Stimulated activated effector memory CD8-positive, alpha-beta T cell treated with anti-CD3 and anti-CD28 coated beads, Interleukin-12 subunit alpha, Interleukin-12 subunit beta, amount 100 ng/mL, for 72 hours (primary cell): ENCODE data around the gene SPSB4.

Source experiments
- ATAC-seq: fragments of 150-1000 bp; cut with Tn5 transposase; 2 replicates; pipeline ENCODE4 v1.10.0; 2021
- DNase-seq, 2 donors: peaks; one replicate each; pipeline ENCODE4 v3.0.0; 2021 to 2022; ENCODE audit warnings: low spot score in 2 of 2
- H3K27ac Mint-ChIP-seq: one replicate; pipeline ENCODE4 v1.8.0; 2022; ENCODE audit warnings: mild to moderate bottlenecking, mixed read lengths
- H3K36me3 Mint-ChIP-seq: one replicate; pipeline ENCODE4 v1.8.0; 2022; ENCODE audit warnings: mild to moderate bottlenecking, mixed read lengths
- H3K4me1 Mint-ChIP-seq: one replicate; pipeline ENCODE4 v1.8.0; 2022; ENCODE audit warnings: mixed read lengths
- H3K4me3 Mint-ChIP-seq: one replicate; pipeline ENCODE4 v1.8.0; 2022; ENCODE audit warnings: mild to moderate bottlenecking, mixed read lengths
- H3K9me3 Mint-ChIP-seq: one replicate; pipeline ENCODE4 v1.8.0; 2022; ENCODE audit warnings: mixed read lengths

Gene SPSB4

DNA sequence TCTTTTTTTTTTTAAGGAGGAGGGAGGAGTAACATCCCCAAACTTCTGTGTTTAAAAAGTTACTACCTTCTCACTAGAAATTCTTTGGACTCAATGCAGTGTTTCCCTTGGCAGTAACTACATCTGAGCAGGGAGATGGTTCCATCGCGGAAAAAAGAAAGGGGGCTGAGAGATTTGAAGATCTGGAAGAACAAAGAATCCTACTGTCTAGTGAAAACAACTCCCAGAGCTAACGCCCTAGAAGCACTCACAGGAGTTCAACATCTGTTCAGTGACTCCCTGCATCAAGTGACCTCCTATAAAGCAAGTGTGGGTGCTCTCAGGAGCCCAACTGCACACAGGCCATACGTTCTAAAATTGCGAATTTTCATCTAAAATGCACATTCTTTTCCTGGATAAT lies 113.7 kb downstream of the SPSB4 start:
- no peaks in the 10 kb centered on the region for H3K36me3 Mint-ChIP-seq
- no peaks in the 10 kb centered on the region for H3K4me1 Mint-ChIP-seq
- no peak overlapping the region for H3K4me3 Mint-ChIP-seq
- DNase-seq (no peak), ATAC-seq (no peak)
- H3K9me3 Mint-ChIP-seq = peaks cover 3% of the 10 kb centered on the region
- no peak overlapping the region for H3K27ac Mint-ChIP-seq

DNA sequence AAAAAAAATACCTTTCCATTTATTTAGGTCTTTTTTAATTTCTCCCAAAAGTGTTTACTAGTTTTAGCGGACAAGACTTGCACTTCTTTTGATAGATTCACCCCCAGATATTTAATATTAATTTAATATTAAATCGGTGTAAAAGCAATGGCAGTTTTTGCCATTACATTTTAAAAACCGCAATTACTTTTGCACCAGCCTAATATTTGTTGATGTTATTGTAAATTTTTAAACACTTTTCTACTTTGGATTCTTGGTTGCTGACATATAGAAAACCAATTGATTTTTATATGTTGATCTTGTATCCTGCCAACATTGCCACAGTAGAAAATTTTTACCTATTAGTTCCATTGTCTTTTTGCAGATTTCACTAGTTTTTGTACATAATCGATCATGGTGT lies 116.5 kb downstream of the SPSB4 start:
- H3K4me1 Mint-ChIP-seq = no peaks in the 10 kb centered on the region

DNA sequence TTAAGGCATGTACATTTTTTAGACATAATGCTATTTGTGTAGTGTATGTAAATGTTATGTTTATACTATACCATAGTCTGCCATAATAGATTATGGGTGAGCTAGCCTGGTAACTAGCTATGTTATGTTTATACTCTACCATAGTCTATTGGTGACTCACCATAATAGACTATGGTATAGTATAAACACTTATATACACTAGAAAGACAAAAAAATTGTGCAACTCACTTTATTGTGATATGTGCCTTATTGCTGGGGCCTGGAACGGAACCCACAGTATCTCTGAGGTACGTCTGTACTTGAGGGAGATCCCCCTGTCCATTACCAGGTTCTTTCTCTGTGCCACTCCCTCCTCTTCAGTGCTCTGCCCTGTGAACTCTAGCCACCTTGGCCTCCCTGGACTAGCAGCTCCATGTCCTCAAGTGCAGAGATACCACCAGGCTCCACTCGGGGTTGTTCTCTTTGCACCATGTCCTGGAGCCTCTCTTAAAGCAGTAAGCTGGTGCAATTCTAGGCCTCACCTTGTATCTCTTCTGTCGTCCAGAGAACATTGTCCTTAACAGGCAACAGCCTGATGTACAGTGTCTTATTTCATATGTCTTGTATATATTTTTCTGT lies 119.6 kb downstream of the SPSB4 start:
- Mint-ChIP-seq H3K36me3 (no peaks in the 10 kb centered on the region), H3K9me3 (no peaks in the 10 kb centered on the region), H3K4me1 (no peaks in the 10 kb centered on the region), H3K4me3 (no peak overlapping the region), H3K27ac (no peak overlapping the region)
- DNase-seq (no peak), ATAC-seq (no peak)

More for the DNA sequence above, 116.5 kb downstream of the SPSB4 start:
- Mint-ChIP-seq H3K4me3 (no peak overlapping the region), H3K9me3 (no peaks in the 10 kb centered on the region), H3K36me3 (no peaks in the 10 kb centered on the region), H3K27ac (no peak overlapping the region)
- ATAC-seq (no peak), DNase-seq (no peak)

DNA sequence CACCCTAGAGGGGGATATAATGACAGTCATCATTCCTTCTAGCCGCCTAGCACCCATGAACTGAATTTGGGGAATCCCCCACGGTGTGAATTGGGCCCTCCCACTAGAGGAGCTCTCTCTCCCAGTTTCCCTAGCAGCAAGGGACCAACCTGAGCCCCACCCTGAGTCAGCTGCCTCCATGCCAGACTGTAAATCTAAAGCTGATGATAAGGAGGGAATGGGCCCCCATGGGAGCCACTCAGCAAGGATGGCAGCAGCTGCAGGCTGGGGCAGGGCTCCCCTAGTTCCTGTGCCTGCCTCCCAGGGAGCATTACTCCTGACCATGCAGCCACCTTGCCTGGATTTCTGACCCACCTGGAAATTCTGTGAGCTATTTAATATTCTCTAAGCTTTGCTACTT lies 123.5 kb downstream of the SPSB4 start:
- no peak overlapping the region for H3K27ac Mint-ChIP-seq
- DNase-seq (no peak), ATAC-seq (no peak)
- no peaks in the 10 kb centered on the region for H3K9me3 Mint-ChIP-seq
- no peak overlapping the region for H3K4me3 Mint-ChIP-seq
- H3K36me3 Mint-ChIP-seq = no peaks in the 10 kb centered on the region
- no peaks in the 10 kb centered on the region for H3K4me1 Mint-ChIP-seq

DNA sequence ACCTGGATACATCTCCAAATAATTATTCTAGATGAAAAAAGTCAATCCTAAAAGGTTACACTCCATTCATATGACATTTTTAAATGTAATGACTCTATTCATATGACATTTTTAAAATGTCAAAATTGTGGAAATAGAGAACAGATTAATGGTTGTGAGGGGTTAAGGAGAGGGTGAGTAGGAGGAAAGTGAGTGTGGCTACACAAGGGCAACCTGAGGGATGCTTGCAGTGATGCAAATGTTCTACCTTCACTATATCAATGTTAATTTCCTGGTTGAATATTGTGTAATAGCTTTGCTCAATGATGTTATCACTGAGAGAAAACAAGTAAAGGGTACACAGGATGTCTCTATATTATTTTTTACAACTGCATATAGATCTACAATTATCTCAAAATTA lies 125.6 kb downstream of the SPSB4 start:
- Mint-ChIP-seq H3K36me3 (no peaks in the 10 kb centered on the region), H3K9me3 (no peaks in the 10 kb centered on the region), H3K4me3 (no peak overlapping the region), H3K27ac (no peak overlapping the region), H3K4me1 (no peaks in the 10 kb centered on the region)
- ATAC-seq (no peak), DNase-seq (no peak)

DNA sequence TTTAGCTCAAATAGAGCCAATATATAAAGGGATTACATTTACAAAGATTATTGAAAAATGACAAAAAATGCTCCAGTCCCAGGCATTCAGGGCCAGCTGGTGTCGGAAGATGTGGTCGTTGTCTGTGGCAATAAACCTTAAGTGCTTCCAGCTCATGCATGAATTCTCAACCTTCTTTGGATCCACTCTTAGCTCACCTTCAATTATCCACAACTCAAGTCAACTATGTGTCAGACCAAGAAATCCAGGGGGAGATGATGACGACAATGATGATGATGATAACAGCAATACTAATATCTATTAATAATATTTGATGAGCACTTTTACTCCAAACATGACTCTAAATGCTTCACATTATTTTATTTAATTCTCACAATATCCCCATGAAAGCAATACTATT lies 126.9 kb downstream of the SPSB4 start:
- ATAC-seq (no peak), DNase-seq (no peak)
- Mint-ChIP-seq H3K4me3 (no peak overlapping the region), H3K4me1 (no peaks in the 10 kb centered on the region), H3K36me3 (no peaks in the 10 kb centered on the region), H3K27ac (no peak overlapping the region), H3K9me3 (no peaks in the 10 kb centered on the region)

DNA sequence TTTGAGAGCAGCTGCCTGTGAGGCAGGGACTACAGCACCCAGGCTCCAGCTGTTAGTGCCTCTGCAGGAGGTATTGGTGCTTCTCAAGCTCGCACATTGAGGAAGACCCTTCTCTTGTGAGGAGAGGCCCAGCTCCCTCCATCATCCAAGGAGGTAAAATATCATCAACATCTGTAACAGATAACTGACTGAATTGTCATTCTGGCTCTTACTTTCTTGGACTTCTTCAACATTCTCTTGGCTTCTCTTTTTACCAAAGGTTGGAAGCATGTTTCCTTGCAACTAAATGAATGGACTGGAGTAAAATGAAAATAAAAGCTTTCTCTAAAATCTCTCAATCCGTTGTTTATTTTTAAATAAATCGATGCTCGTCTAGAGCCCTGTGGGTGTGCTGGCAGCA lies 127.4 kb downstream of the SPSB4 start:
- DNase-seq (no peak), ATAC-seq (no peak)
- no peaks in the 10 kb centered on the region for H3K36me3 Mint-ChIP-seq
- H3K4me3 Mint-ChIP-seq = no peak overlapping the region
- no peak overlapping the region for H3K27ac Mint-ChIP-seq
- no peaks in the 10 kb centered on the region for H3K9me3 Mint-ChIP-seq
- H3K4me1 Mint-ChIP-seq = no peaks in the 10 kb centered on the region

DNA sequence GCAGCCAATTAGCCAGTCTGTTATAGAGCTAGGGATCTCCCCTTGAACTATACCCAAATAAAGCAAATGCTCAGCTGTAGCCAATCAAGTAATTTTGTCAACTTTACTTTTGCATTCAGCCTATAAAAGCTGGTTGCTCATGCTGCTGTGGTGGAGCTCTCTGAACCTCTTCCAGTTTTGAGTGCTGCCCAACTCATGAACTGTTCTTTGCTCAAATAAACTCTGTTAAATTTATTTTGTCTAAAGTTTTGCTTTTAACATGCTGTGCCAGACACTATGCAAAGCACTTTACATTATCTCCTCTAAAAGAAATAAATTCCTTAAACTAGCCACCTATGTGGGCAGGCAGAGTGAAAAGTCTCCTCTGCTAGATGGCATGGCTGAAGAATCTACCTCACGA lies 128.8 kb downstream of the SPSB4 start:
- Mint-ChIP-seq H3K4me1 (no peaks in the 10 kb centered on the region), H3K27ac (no peak overlapping the region), H3K4me3 (no peak overlapping the region), H3K9me3 (no peaks in the 10 kb centered on the region), H3K36me3 (no peaks in the 10 kb centered on the region)
- no peak for DNase-seq
- no peak for ATAC-seq

DNA sequence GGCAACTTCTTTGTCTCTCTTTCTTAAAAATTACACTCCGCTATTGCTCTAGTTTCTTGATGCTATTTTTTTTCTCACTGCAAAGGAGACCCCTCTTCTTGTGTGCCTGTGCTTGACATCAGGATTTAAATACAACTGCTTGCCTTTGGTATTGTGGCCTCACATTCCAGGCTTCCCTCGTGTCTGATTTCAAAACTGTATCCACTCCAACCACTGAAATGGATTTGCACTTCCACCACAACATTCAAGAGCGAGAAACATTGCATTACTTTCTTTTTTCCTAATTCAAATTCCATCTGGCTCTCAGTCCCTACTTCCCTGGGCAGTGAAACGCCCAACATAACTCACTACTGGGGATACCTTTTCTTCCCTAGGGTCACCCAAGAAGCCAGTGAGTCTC lies 130.0 kb downstream of the SPSB4 start:
- no peaks in the 10 kb centered on the region for H3K9me3 Mint-ChIP-seq
- ATAC-seq (no peak), DNase-seq (no peak)
- no peaks in the 10 kb centered on the region for H3K36me3 Mint-ChIP-seq
- H3K4me3 Mint-ChIP-seq = no peak overlapping the region
- no peak overlapping the region for H3K27ac Mint-ChIP-seq
- H3K4me1 Mint-ChIP-seq = no peaks in the 10 kb centered on the region

DNA sequence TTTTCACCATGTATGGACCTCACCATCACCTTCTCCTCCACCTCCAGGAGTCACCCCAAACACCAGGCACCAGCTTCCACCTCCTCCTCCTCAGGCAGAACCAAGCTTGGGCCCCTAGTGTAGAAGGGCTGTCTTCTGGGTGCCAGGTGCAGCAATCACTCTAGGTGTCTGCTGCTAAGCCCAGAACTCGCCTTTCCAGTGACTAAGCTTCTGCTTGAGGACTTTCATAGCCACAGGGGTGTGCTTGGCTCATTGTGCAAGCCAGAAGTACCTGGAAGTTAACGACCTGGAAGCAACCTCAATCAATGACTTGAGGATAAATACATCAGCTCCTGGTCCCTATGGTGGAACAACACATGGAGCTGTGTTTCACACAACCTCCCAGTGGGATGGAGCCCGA lies 130.7 kb downstream of the SPSB4 start:
- ATAC-seq = no peak
- Mint-ChIP-seq H3K27ac (no peak overlapping the region), H3K9me3 (no peaks in the 10 kb centered on the region), H3K36me3 (no peaks in the 10 kb centered on the region), H3K4me1 (no peaks in the 10 kb centered on the region), H3K4me3 (no peak overlapping the region)
- no peak for DNase-seq

DNA sequence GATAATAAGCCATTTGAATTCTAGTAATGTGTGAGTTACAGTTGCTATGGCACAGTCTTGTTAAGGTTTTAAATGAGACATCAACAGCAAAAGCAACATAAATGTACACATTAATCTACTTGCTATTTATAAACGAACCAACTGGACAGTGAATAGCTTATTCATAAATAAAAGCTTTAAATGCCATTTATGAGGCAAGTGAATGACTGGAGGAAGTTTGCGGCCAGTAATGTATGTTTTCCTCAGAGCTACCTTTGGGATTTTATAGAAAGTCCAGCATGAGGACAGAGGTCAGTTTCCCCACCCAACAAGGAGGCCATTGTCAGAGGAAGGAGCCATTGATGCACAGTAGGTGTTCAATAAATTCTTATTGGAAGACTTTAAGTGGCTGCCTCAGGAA lies 132.5 kb downstream of the SPSB4 start:
- H3K36me3 Mint-ChIP-seq = no peaks in the 10 kb centered on the region
- no peak for ATAC-seq
- no peak overlapping the region for H3K4me3 Mint-ChIP-seq
- no peaks in the 10 kb centered on the region for H3K4me1 Mint-ChIP-seq
- H3K9me3 Mint-ChIP-seq = no peaks in the 10 kb centered on the region
- no peak for DNase-seq
- H3K27ac Mint-ChIP-seq = no peak overlapping the region

DNA sequence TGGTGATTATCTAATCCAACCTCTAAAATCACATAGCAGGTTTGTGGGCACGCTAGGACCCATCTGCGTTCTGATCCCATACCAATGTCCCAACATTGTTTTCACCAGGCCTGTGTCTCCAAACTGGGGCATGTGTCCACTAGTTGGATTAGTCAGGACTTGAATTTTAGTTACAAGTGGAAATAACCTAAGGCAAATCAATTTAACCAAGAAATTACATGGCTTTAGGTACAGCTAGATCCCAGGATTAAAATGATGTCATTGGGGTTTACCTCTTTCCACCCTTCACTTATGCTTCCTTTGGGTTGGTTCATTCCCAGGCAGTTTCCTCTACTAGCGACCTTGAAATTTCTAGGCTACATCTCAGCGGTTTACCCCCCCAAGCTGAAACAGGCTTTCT lies 133.3 kb downstream of the SPSB4 start:
- no peaks in the 10 kb centered on the region for H3K9me3 Mint-ChIP-seq
- ATAC-seq = no peak

DNA sequence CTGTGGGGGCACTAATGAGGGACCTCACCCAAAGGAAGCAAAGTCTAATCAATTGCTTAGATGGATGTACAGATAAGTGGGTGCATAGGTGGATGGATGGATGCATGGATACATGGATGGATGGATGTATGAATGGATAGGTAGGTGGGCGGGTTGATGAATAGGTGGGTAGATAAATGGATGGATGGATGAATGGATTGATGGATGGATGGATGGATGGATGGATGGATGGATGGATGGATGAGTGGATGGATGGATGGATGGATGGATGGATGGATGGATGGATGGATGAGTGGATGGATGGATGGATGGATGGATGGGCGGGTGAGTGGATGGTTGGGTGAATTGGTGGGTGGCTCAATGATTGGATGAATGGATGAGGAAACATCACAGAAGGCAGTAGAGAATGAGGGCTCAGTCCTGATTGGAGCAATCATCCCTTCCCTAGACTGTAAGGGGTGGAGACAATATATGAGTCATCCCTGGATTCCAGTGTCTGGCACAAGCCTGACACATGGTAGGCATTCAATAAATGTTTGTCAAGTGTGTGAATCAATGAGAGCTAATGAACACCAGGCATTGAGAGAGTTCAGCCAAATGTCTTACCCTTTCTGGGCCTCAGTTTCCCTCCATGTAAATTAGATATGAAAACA lies 140.1 kb downstream of the SPSB4 start:
- no peak overlapping the region for H3K4me3 Mint-ChIP-seq
- DNase-seq = no peak
- H3K4me1 Mint-ChIP-seq = peaks cover 12% of the 10 kb centered on the region
- no peaks in the 10 kb centered on the region for H3K9me3 Mint-ChIP-seq
- H3K36me3 Mint-ChIP-seq = no peaks in the 10 kb centered on the region
- H3K27ac Mint-ChIP-seq = no peak overlapping the region
- no peak for ATAC-seq

More for the DNA sequence above, 133.3 kb downstream of the SPSB4 start:
- no peaks in the 10 kb centered on the region for H3K36me3 Mint-ChIP-seq
- no peak overlapping the region for H3K27ac Mint-ChIP-seq
- no peaks in the 10 kb centered on the region for H3K4me1 Mint-ChIP-seq
- no peak for DNase-seq
- no peak overlapping the region for H3K4me3 Mint-ChIP-seq

DNA sequence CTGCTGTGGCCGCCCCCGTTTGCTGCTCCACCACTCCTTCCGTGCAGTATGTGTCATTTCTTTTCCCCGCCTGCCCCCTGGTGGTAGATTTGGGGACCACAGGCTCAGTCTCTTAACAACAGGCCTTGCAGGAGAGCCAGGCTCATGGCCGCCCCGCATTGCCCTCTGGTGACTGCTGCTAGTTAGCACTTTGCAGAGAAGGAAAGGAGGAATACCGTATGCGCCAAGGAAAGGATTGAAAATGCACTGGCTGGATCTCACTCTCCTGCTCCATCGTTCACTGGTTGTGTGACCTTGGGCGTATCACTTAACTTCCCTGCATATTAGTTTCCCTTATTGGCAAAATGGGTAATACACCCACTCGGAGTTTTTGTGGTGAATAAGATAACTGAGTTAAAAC lies 141.2 kb downstream of the SPSB4 start:
- Mint-ChIP-seq H3K36me3 (no peaks in the 10 kb centered on the region), H3K27ac (no peak overlapping the region), H3K4me3 (no peak overlapping the region), H3K9me3 (no peaks in the 10 kb centered on the region), H3K4me1 (peaks cover 12% of the 10 kb centered on the region)
- peak; percentile 99 for ATAC-seq
- DNase-seq = peak; percentile 99 to 100

DNA sequence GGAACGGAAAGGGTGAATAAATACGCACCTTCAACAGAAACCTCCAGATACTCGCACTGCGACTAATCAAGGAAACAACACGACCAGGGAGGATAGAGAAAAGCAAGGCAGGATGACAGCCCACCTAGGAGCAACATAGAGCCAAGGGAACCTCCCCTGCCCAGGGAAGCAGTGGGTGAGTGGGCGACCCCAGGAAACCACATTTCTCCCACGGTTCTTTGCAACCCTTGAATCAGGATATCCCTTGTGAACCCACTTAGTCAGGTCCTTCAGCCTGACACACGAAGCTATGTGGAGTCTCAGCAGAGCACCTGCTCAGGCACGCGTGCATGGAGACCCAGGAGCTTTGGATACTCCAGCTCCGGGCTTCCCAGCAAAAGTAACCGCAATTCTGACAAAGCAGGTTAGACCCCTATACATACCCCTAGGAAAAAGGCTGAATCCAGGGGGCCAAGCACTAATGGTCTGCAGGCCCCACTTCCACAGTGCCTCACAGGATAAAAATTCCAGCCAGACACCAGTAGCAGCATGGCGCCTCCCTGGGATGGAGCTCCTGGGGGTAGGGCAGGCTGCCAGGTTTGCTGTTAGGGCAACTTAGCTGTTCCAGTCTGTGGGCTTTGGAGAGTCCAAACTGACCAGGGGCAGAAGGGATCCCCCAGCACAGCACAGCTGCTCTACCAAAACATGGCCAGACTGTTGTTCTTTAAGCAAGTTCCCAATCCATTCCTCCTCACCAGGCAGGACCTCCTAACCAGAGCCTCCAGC lies 142.1 kb downstream of the SPSB4 start:
- peaks cover 12% of the 10 kb centered on the region for H3K4me1 Mint-ChIP-seq
- no peak overlapping the region for H3K27ac Mint-ChIP-seq
- no peak overlapping the region for H3K4me3 Mint-ChIP-seq
- DNase-seq (no peak), ATAC-seq (no peak)
- no peaks in the 10 kb centered on the region for H3K9me3 Mint-ChIP-seq
- no peaks in the 10 kb centered on the region for H3K36me3 Mint-ChIP-seq
